ENCODE results near the gene CCNDBP1. TPM values are rescaled to one million over a fixed set of nuclear protein-coding genes. Genes with fewer than 3 reads are reported as not detected.

The CCNDBP1 gene
- total and polyA plus RNA-seq, 4 donors = 29.8 to 73.4 (median 59.6) TPM

DNA sequence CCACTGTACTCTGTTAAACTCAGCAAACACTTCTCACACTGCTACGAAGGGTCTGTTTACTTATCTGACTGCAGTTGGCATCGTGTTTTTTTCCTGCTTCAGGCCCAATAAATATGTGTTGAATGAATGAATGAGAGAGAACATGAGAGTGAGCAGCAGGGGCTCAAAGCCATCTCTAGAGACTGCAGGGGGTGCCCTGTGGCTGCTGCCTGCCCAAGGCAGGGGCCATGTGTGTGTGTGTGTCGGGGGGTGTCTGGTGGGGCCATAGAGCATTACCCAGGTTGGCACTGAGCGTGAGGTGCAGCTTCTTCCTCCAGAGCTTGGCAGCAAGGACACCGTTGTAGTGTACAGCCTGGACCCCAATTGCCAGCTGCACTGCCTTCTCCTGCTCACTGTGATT lies 20.9 kb downstream of the CCNDBP1 start:
- no peak overlapping the region for H3K4me3 ChIP-seq
- 78 to 86% methylated on average over 5 of the region's 5 CpGs for WGBS, 2 donors
- H3K4me1 ChIP-seq (ENCODE audit: control insufficient read depth in 5 of 5, insufficient read depth in 5 of 5, low read length in 5 of 5) = no peaks in the 10 kb centered on the region
- peaks cover 0 to 3% (median 0%) of the 10 kb centered on the region in 3 donors for H3K27me3 ChIP-seq (ENCODE audit: control insufficient read depth in 3 of 3, insufficient read depth in 3 of 3, low read length in 2 of 3)
- H3K9me3 ChIP-seq (ENCODE audit: control insufficient read depth in 4 of 4, insufficient read depth in 3 of 4, low read length in 3 of 4) = no peaks in the 10 kb centered on the region
- no peaks in the 10 kb centered on the region for H3K36me3 ChIP-seq (ENCODE audit: control insufficient read depth in 4 of 4, insufficient read depth in 4 of 4, low read length in 4 of 4)
- ATAC-seq (ENCODE audit: insufficient read depth, low FRiP score) (no peak), DNase-seq (no peak)
- TF ChIP-seq, protein P1, sequence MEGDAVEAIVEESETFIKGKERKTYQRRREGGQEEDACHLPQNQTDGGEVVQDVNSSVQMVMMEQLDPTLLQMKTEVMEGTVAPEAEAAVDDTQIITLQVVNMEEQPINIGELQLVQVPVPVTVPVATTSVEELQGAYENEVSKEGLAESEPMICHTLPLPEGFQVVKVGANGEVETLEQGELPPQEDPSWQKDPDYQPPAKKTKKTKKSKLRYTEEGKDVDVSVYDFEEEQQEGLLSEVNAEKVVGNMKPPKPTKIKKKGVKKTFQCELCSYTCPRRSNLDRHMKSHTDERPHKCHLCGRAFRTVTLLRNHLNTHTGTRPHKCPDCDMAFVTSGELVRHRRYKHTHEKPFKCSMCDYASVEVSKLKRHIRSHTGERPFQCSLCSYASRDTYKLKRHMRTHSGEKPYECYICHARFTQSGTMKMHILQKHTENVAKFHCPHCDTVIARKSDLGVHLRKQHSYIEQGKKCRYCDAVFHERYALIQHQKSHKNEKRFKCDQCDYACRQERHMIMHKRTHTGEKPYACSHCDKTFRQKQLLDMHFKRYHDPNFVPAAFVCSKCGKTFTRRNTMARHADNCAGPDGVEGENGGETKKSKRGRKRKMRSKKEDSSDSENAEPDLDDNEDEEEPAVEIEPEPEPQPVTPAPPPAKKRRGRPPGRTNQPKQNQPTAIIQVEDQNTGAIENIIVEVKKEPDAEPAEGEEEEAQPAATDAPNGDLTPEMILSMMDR (IDR thresholded peaks at IDR 0.05; ENCODE audit: control extremely low read depth, extremely low read depth) = no peak
- H3K9ac ChIP-seq (ENCODE audit: insufficient read depth in 1 of 2, low read length in 2 of 2) = no peak overlapping the region
- no peak overlapping the region for H3K27ac ChIP-seq (ENCODE audit: low read depth in 1 of 2, low read length in 1 of 2)

DNA sequence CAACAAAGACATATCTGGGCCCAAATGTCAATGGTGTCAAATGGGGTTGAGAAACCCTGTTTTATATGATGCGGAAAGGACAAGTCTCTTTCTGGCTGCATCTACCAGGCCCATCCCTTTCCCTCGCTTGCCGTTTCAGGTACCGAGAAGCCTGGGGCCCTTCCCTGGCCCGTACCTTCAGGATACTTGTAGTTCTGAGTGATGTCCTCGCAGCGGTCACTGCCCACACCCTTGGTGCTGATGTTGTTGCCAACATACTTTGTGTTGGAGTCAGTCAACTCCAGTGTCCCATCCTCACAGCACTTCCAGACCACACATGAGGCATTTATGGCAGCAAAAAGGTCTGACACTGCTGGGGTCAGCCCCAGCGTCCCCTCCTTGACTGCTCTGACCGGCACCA lies 21.8 kb downstream of the CCNDBP1 start:
- TF ChIP-seq, protein P1 (IDR thresholded peaks at IDR 0.05; ENCODE audit: control extremely low read depth, extremely low read depth) = no peak
- Histone ChIP-seq H3K4me3 (no peak overlapping the region), H3K27me3 (ENCODE audit: control insufficient read depth in 3 of 3, insufficient read depth in 3 of 3, low read length in 2 of 3) (peaks cover 0 to 3% (median 0%) of the 10 kb centered on the region in 3 donors), H3K36me3 (ENCODE audit: control insufficient read depth in 4 of 4, insufficient read depth in 4 of 4, low read length in 4 of 4) (no peaks in the 10 kb centered on the region), H3K4me1 (ENCODE audit: control insufficient read depth in 5 of 5, insufficient read depth in 5 of 5, low read length in 5 of 5) (no peaks in the 10 kb centered on the region), H3K9me3 (ENCODE audit: control insufficient read depth in 4 of 4, insufficient read depth in 3 of 4, low read length in 3 of 4) (no peaks in the 10 kb centered on the region), H3K9ac (ENCODE audit: insufficient read depth in 1 of 2, low read length in 2 of 2) (no peak overlapping the region), H3K27ac (ENCODE audit: low read depth in 1 of 2, low read length in 1 of 2) (no peak overlapping the region)
- 92 to 94% methylated on average over 9 of the region's 9 CpGs for WGBS, 2 donors
- DNase-seq = no peak
- no peak for ATAC-seq (ENCODE audit: insufficient read depth, low FRiP score)

DNA sequence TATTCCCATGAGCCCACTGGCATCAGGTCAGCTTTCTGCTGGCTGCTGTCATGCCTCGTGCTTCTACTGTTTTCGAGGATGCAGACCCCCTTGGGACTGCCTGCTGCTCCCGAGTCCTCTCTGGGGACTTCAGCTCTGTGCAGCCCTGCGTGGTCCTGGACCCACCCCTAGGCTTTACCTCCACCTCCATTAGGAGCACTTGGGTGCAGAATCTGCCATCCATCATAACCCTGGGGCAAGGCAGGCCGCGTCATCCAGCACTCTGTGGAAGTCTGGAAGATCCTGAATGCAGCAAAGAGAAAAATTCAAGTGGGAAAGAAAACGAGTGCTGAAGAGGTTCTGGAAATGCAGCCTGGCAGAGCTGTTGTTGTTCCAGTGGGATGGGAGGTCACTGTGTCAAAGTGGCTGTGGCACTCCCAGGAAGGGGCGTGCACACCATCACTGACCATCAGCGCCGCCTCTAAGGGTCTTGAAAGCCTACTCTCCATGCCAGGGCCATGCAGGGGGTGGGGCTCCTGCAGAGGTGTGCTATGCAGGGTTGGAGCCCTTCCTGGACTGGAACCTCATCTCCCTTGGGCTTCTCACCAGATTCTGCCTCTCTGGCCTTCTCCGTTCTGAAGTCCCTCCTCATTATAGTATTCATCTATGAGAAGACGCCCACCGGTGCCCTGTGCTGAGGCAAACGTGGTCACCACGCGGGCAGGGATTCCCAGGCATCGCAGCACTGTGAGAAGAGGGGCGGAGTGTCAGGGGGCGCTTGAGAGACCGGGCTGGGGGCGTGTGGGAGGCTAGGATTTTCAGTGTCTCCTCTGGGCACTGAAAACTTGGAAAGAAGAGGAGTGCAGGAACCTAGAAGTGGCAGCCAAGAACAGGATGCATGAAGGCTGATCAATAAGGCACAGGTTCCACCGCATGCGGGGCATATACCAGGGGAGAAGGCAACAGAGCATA lies 23.1 kb downstream of the CCNDBP1 start:
- no peak overlapping the region for H3K27ac ChIP-seq (ENCODE audit: low read depth in 1 of 2, low read length in 1 of 2)
- ATAC-seq (ENCODE audit: insufficient read depth, low FRiP score) (no peak), DNase-seq (no peak)
- TF ChIP-seq, protein P1 (IDR thresholded peaks at IDR 0.05; ENCODE audit: control extremely low read depth, extremely low read depth) = no peak
- H3K36me3 ChIP-seq (ENCODE audit: control insufficient read depth in 4 of 4, insufficient read depth in 4 of 4, low read length in 4 of 4) = no peaks in the 10 kb centered on the region
- no peak overlapping the region for H3K4me3 ChIP-seq
- no peaks in the 10 kb centered on the region for H3K9me3 ChIP-seq (ENCODE audit: control insufficient read depth in 4 of 4, insufficient read depth in 3 of 4, low read length in 3 of 4)
- H3K27me3 ChIP-seq (ENCODE audit: control insufficient read depth in 3 of 3, insufficient read depth in 3 of 3, low read length in 2 of 3) = peaks cover 0 to 3% (median 0%) of the 10 kb centered on the region in 3 donors
- H3K4me1 ChIP-seq (ENCODE audit: control insufficient read depth in 5 of 5, insufficient read depth in 5 of 5, low read length in 5 of 5) = no peaks in the 10 kb centered on the region
- WGBS, 2 donors = 64 to 74% methylated on average over 23 of the region's 23 CpGs
- H3K9ac ChIP-seq (ENCODE audit: insufficient read depth in 1 of 2, low read length in 2 of 2) = peak overlapping the region in 1 of 2 donors; percentile 25
